CD14-positive monocyte (primary cell): Measurements from ENCODE around the gene KDM1B. TPM values are rescaled to one million over a fixed set of nuclear protein-coding genes. Genes with fewer than 3 reads are reported as not detected.
"Not testable (repeated sequence)": the region's sequence is repeated elsewhere in the genome, so short reads cannot be mapped to it uniquely, and the experiment has no call there.

Experiments
- DNase-seq, 3 donors: peaks; one replicate each; pipeline ENCODE4 v3.0.0-alpha.2; 2011 to 2022
- H2AFZ ChIP-seq: 2 replicates; pipeline ENCODE4 v1.6.0; 2012; ENCODE audit warnings: mild to moderate bottlenecking, low read depth, low read length, inconsistent platforms; ENCODE audit not compliant: insufficient read depth, poor library complexity, severe bottlenecking
- H3K27ac ChIP-seq, 2 donors: 1 replicate in 1 of 2; 2 replicates in 1 of 2; pipeline ENCODE4 v1.5.1; 2012 to 2013; ENCODE audit warnings: low read length in 2 of 2, control low read depth in 1 of 2, inconsistent platforms in 1 of 2, low read depth in 1 of 2, mild to moderate bottlenecking in 1 of 2
- H3K27me3 ChIP-seq, 2 donors: one replicate each; pipeline versions ENCODE4 v1.6.0 to v1.6.1; 2011 to 2013; ENCODE audit warnings: low read length in 2 of 2; ENCODE audit not compliant: control insufficient read depth in 2 of 2, insufficient read depth in 2 of 2
- H3K36me3 ChIP-seq, 2 donors: replicated peaks in 1 of 2; 1 replicate in 1 of 2; 2 replicates in 1 of 2; pipeline versions ENCODE4 v1.5.1 to v1.6.1; 2012 to 2013; ENCODE audit warnings: low read length in 2 of 2, control low read depth in 1 of 2, inconsistent platforms in 1 of 2, mild to moderate bottlenecking in 1 of 2; ENCODE audit not compliant: insufficient read depth in 2 of 2, control insufficient read depth in 1 of 2
- H3K4me1 ChIP-seq, 2 donors: 1 replicate in 1 of 2; 2 replicates in 1 of 2; pipeline versions ENCODE4 v1.5.1 to v1.6.1; 2012 to 2013; ENCODE audit warnings: low read length in 2 of 2, control low read depth in 1 of 2, inconsistent platforms in 1 of 2, mild to moderate bottlenecking in 1 of 2, moderate library complexity in 1 of 2; ENCODE audit not compliant: insufficient read depth in 2 of 2, control insufficient read depth in 1 of 2
- H3K4me2 ChIP-seq: replicated peaks from 2 replicates; pipeline ENCODE3; 2012; ENCODE audit warnings: low read length, moderate library complexity, mild to moderate bottlenecking; ENCODE audit not compliant: poor library complexity, severe bottlenecking; ENCODE audit errors: extremely low read depth
- H3K4me3 ChIP-seq, 3 experiments: fragments of 200-600 bp in 1 of 3; sonication (generic) in 1 of 3; replicated peaks in 1 of 3; 1 replicate in 2 of 3; 2 replicates in 1 of 3; pipeline ENCODE4 v1.5.1; 2011 to 2013; ENCODE audit warnings: low read length in 3 of 3, mild to moderate bottlenecking in 3 of 3, control low read depth in 2 of 3, low read depth in 2 of 3, inconsistent platforms in 1 of 3, moderate library complexity in 1 of 3
- H3K79me2 ChIP-seq: 2 replicates; pipeline ENCODE4 v1.6.0; 2012; ENCODE audit warnings: mild to moderate bottlenecking, control low read depth, inconsistent platforms, low read length, moderate library complexity; ENCODE audit not compliant: insufficient read depth
- H3K9ac ChIP-seq: 2 replicates; pipeline ENCODE4 v1.6.0; 2017; ENCODE audit warnings: low read length, mild to moderate bottlenecking; ENCODE audit not compliant: insufficient read depth, poor library complexity, severe bottlenecking
- H3K9me3 ChIP-seq, 2 donors: replicated peaks in 1 of 2; 1 replicate in 1 of 2; 2 replicates in 1 of 2; pipeline versions ENCODE4 v1.5.1 to v1.6.1; 2012 to 2013; ENCODE audit warnings: low read length in 2 of 2, control low read depth in 1 of 2; ENCODE audit not compliant: control insufficient read depth in 1 of 2, insufficient read depth in 1 of 2
- H4K20me1 ChIP-seq: 2 replicates; pipeline ENCODE4 v1.6.0; 2012; ENCODE audit warnings: mild to moderate bottlenecking, low read length, control low read depth, moderate library complexity; ENCODE audit not compliant: insufficient read depth
- H3K27ac Mint-ChIP-seq, 7 donors: one replicate each; pipeline ENCODE4 v1.8.0; 2020; ENCODE audit warnings: mild to moderate bottlenecking in 7 of 7, mixed read lengths in 7 of 7, moderate library complexity in 6 of 7, inconsistent platforms in 2 of 7
- H3K27me3 Mint-ChIP-seq, 3 donors: one replicate each; pipeline ENCODE4 v1.8.0; 2021 to 2022; ENCODE audit warnings: low read depth in 3 of 3, mild to moderate bottlenecking in 3 of 3, mixed read lengths in 3 of 3, moderate library complexity in 3 of 3, inconsistent platforms in 1 of 3
- H3K36me3 Mint-ChIP-seq, 2 donors: one replicate each; pipeline ENCODE4 v1.8.0; 2020; ENCODE audit warnings: mixed read lengths in 2 of 2, inconsistent platforms in 1 of 2, mild to moderate bottlenecking in 1 of 2
- H3K4me1 Mint-ChIP-seq: one replicate; pipeline ENCODE4 v1.8.0; 2020; ENCODE audit warnings: mild to moderate bottlenecking, mixed read lengths
- H3K4me3 Mint-ChIP-seq, 2 donors: one replicate each; pipeline ENCODE4 v1.8.0; 2020; ENCODE audit warnings: mild to moderate bottlenecking in 2 of 2, mixed read lengths in 2 of 2, moderate library complexity in 1 of 2
- H3K9me3 Mint-ChIP-seq, 7 donors: one replicate each; pipeline ENCODE4 v1.8.0; 2020 to 2022; ENCODE audit warnings: mixed read lengths in 7 of 7, mild to moderate bottlenecking in 6 of 7, moderate library complexity in 6 of 7, inconsistent platforms in 2 of 7
- CTCF ChIP-seq: fragments of 200-600 bp; IDR thresholded peaks from one replicate; pipeline ENCODE4 v1.8.0; 2022; ENCODE audit warnings: antibody characterized with exemption, mild to moderate bottlenecking
- WGBS: methylation state at CpG from one replicate; pipeline ENCODE4 v1.1.5; 2013; ENCODE audit warnings: missing lambda C conversion rate; ENCODE audit not compliant: insufficient coverage; 5-methylcytosine and 5-hydroxymethylcytosine counted together
- intact Hi-C, 2 donors: fragments of 100-400 bp; cut with micrococcal nuclease; formaldehyde crosslinking; loops; one replicate each; pipeline versions ENCODE4 v1.15.0 to v1.15.1; 2023
- polyA plus RNA-seq, 3 donors: library from polyadenylated mRNA; depleted of rRNA in 1 of 3; unstranded in 2 of 3; stranded (reverse) in 1 of 3; fragments of 300-500 nt in 2 of 3; fragments of >200 nt in 1 of 3; fragmentation: Illumina TruSeq in 2 of 3; gene quantifications; 1 replicate in 2 of 3; 2 replicates in 1 of 3; pipeline ENCODE4 v1.2.3, GENCODE V29; 2012 to 2021

The KDM1B gene
- polyA plus RNA-seq, 3 donors: 4.4 to 50.8 (median 24.1) TPM

DNA sequence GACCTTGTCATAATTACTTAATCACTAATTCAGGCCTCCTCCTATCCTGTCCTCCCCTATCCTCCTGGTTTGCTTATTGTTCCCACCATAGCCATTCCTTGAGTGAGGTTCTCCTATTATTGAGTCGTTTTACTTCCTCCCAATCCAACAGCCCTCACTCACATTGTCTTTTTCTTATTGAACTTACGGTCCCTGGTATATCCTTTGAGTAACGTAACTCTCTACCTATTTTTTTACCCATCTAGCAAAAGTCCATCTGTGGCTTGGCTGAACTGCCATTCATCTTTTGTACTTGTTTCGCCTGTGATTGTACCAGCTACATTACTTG is 66.0 kb downstream of the KDM1B start:
- Histone ChIP-seq H3K27me3 (no peaks in the 10 kb centered on the region), H3K9me3 (no peaks in the 10 kb centered on the region), H3K4me3 (no peak overlapping the region), H3K36me3 (peaks cover 91 to 99% of the 10 kb centered on the region in 2 donors), H3K4me1 (peaks cover 3% of the 10 kb centered on the region in 2 donors), H3K9ac (no peak overlapping the region), H3K4me2 (no peak overlapping the region), H2AFZ (no peak overlapping the region), H4K20me1 (peaks cover 64% of the 10 kb centered on the region), H3K27ac (peak overlapping the region in 1 of 2 donors; percentile 55), H3K79me2 (peaks cover 3% of the 10 kb centered on the region)
- peaks cover 0 to 3% (median 0%) of the 10 kb centered on the region in 7 donors for H3K9me3 Mint-ChIP-seq
- peaks cover 3% of the 10 kb centered on the region for H3K4me1 Mint-ChIP-seq
- peaks cover 75 to 80% of the 10 kb centered on the region in 2 donors for H3K36me3 Mint-ChIP-seq
- WGBS: 100% methylated on average over 1 of the region's 4 CpGs
- intact Hi-C loops: no loop called here
- no peak overlapping the region for H3K4me3 Mint-ChIP-seq
- no peak for TF ChIP-seq CTCF
- no peak for DNase-seq
- H3K27ac Mint-ChIP-seq: peak overlapping the region in 2 of 7 donors; percentile 10 to 84
- H3K27me3 Mint-ChIP-seq: peaks cover 0 to 3% (median 0%) of the 10 kb centered on the region in 3 donors

GRCh38 chr6:18226451-18227105 is 71.4 kb downstream of the KDM1B start:
- H3K4me2 ChIP-seq, intact Hi-C loops, H2AFZ ChIP-seq, H3K9ac ChIP-seq, H3K9me3 ChIP-seq, H3K4me1 Mint-ChIP-seq, DNase-seq, H3K4me3 ChIP-seq, H3K4me1 ChIP-seq, H3K27me3 Mint-ChIP-seq, H3K4me3 Mint-ChIP-seq, H3K27me3 ChIP-seq: not testable (repeated sequence)
- peaks cover 26% of the 10 kb centered on the region for H3K79me2 ChIP-seq
- peaks cover 74 to 76% of the 10 kb centered on the region in 2 donors for H3K36me3 Mint-ChIP-seq
- peaks cover 55 to 80% of the 10 kb centered on the region in 2 donors for H3K36me3 ChIP-seq
- peaks cover 47% of the 10 kb centered on the region for H4K20me1 ChIP-seq
- peak overlapping the region in 4 of 7 donors; percentile 25 to 70 (median 40) for H3K27ac Mint-ChIP-seq
- H3K27ac ChIP-seq: peak overlapping the region in 1 of 2 donors; percentile 36
- 100% methylated on average over 2 of the region's 5 CpGs for WGBS
- peaks cover 0 to 10% (median 0%) of the 10 kb centered on the region in 7 donors for H3K9me3 Mint-ChIP-seq

DNA sequence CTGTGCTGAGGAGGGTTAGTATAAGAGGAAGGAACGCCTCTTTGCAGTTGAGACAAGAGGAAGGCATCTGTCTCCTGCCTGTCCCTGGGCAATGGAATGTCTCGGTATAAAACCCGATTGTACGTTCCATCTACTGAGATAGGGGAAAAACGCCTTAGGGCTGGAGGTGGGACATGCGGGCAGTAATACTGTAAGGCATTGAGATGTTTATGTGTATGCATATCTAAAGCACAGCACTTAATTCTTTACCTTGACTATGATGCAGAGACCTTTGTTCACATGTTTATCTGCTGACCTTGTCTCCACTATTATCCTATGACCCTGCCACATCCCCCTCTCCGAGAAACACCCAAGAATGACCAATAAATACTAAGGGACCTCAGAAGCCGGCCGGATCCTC is 71.9 kb downstream of the KDM1B start:
- WGBS: 100% methylated on average over 1 of the region's 9 CpGs
- H3K9ac ChIP-seq, H3K27ac ChIP-seq, H3K27me3 Mint-ChIP-seq, H3K4me3 Mint-ChIP-seq, H3K4me2 ChIP-seq, H3K27me3 ChIP-seq, DNase-seq, H3K4me1 Mint-ChIP-seq, intact Hi-C loops, H3K4me3 ChIP-seq, H2AFZ ChIP-seq, H3K9me3 ChIP-seq, H3K4me1 ChIP-seq: not testable (repeated sequence)
- H3K79me2 ChIP-seq: peaks cover 32% of the 10 kb centered on the region
- peak overlapping the region in 3 of 7 donors; percentile 26 to 65 (median 52) for H3K27ac Mint-ChIP-seq
- H4K20me1 ChIP-seq: peaks cover 48% of the 10 kb centered on the region
- peaks cover 0 to 13% (median 2%) of the 10 kb centered on the region in 7 donors for H3K9me3 Mint-ChIP-seq
- H3K36me3 ChIP-seq: peaks cover 49 to 78% of the 10 kb centered on the region in 2 donors
- peaks cover 74 to 76% of the 10 kb centered on the region in 2 donors for H3K36me3 Mint-ChIP-seq

- intact Hi-C loops, H3K27me3 ChIP-seq, H3K4me1 ChIP-seq, H3K9ac ChIP-seq, H3K4me3 Mint-ChIP-seq, DNase-seq, H2AFZ ChIP-seq, H3K9me3 ChIP-seq, H3K4me2 ChIP-seq, H3K4me1 Mint-ChIP-seq, H3K27me3 Mint-ChIP-seq, H3K4me3 ChIP-seq, H3K27ac ChIP-seq: not testable (repeated sequence)
- 100% methylated on average over 9 of the region's 14 CpGs for WGBS
- Histone ChIP-seq H4K20me1 (peaks cover 43% of the 10 kb centered on the region), H3K79me2 (peaks cover 40% of the 10 kb centered on the region), H3K36me3 (peaks cover 37 to 64% of the 10 kb centered on the region in 2 donors)
- H3K9me3 Mint-ChIP-seq: peaks cover 0 to 18% (median 4%) of the 10 kb centered on the region in 7 donors
- peaks cover 77 to 81% of the 10 kb centered on the region in 2 donors for H3K36me3 Mint-ChIP-seq
- H3K27ac Mint-ChIP-seq: peak overlapping the region in 1 of 7 donors; percentile 28
Observed at GRCh38 chr6:18228590-18228989, 73.4 kb downstream of the KDM1B start.
